Endometrium (tissue), 2 donors: ENCODE measurements around the gene CLPSL1.
"Not testable (repeated sequence)": the region's sequence is repeated elsewhere in the genome, so short reads cannot be mapped to it uniquely, and the experiment has no call there.

ENCODE experiments used
- FAIRE-seq: peaks from 2 replicates; lab custom pipeline; 2012; peaks lifted over from hg19 to GRCh38; lab: Jason Lieb, UNC
- donor health status: control.
- donor health status: control.

CLPSL1 gene

DNA sequence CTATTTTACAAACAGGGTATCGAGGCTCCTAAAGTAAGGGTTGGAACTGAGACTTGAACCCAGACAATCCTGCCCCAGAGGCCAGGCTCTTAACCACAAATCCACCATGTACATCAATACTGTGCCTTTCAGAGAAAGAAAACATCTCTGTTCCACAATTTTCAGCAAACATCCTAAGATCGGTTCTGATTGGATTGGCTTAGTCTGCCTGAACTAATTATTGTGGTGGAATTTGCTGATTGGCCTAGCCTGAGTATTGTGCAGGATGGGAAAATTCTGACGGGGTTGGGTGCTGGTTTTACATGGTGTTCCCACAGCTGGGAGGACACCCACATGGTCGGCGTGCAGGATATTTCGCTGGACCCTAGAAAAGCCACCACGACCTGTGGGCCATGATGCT is at the start of gene CLPSL1:
Gene CLPSL1 (plus strand): TSS at position 301 of the 400 bp plus-strand sequence. CDS start 92 bp downstream, at position 393.
- FAIRE-seq = no peak

DNA sequence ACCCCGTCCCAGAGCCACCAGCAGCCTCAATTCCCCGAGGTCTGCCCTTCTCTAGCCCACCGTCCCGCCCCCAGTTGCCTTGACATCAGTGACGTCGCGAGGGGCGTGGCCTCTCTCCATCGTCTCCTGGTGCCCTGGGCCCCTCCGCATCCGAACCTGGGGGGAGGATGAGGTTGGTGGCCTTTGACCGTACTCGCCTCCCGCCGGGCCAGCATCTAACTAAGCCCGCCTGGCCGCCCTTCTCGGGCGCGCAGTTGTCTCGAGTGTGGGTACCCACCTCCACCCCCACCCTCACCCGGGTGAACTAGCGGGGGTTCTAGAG is 49.4 kb upstream of the CLPSL1 start:
- no peak for FAIRE-seq

- no peak for FAIRE-seq
Measured at GRCh38 chr6:35731736-35732532, 48.9 kb upstream of the CLPSL1 start.

DNA sequence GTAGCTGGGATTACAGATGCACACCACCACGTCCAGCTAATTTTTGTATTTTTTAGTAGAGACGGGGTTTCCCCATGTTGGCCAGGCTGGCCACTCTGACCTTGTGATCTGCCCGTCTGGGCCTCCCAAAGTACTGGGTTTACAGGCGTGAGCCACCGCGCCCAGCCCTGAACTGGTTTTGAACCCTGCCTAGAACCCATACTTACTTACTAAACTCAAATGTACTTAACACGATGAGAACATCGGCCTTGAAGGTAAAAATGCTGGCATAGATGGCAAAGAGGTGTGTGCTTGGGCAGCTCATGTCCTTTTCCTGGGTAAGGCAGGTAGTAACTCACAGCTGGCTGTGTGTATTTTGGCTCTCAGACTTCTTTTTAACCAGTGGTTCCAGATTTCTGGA is 47.2 kb upstream of the CLPSL1 start:
- FAIRE-seq = no peak

- not testable (repeated sequence) for FAIRE-seq
Measured at GRCh38 chr6:35734319-35734718, 46.5 kb upstream of the CLPSL1 start.

GRCh38 chr6:35735452-35735851 is 45.4 kb upstream of the CLPSL1 start:
- no peak for FAIRE-seq

DNA sequence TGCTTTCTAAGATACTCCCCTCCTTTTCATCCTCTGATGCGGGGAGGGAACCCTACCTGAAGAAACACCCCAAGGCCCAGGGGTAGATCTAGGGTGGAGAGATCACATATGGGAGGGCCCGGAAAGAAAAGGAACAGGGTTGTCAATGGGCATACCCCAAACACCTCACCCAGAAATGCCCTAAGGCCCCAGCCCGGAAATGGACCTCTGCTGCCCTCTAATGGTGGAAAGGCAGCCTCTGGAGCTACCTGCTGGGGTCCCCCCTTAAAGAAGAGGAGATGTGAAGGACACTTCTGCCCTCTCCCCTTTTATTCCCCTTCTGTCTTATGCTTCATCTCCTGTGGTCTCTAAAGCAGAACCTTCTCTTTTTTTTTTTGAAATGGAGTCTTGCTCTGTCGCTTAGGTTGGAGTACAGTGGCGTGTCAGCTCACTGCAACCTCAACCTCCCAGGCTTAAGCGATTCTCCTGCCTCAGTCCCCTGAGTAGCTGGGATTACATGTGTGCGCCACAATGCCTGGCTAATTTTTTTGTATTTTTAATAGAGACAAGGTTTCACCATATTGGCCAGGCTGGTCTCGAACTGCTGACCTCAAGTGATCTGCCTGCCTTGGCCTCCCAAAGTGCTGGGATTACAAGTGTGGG is 44.4 kb upstream of the CLPSL1 start:
- no peak for FAIRE-seq

DNA sequence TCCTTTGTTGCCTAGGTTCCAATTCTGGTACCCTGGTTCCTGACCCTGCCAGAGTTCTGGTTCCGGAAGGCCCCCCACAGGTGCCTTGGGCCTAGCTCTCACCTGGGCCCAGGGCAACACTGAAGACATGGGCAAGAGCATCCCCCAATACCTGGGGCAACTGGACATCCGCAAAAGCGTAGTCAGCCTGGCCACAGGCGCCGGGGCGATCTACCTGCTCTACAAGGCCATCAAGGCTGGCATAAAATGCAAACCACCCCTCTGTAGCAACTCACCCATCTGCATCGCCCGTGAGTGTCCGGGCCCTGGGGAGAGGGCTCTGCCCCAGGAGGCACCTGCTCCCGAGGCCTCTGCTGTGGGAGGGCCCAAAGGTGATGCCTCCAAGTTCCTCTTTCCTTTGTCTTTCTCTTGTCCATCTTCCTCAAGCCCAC is 43.8 kb upstream of the CLPSL1 start, which contains the start of gene ARMC12:
Gene ARMC12 (plus strand): TSS at position 51 of the 431 bp plus-strand sequence. CDS start 77 bp downstream, at position 128.
- no peak for FAIRE-seq

GRCh38 chr6:35737413-35738211 is 43.2 kb upstream of the CLPSL1 start:
- FAIRE-seq = peak; percentile 50

GRCh38 chr6:35739645-35740524 is 40.9 kb upstream of the CLPSL1 start:
- FAIRE-seq = no peak

DNA sequence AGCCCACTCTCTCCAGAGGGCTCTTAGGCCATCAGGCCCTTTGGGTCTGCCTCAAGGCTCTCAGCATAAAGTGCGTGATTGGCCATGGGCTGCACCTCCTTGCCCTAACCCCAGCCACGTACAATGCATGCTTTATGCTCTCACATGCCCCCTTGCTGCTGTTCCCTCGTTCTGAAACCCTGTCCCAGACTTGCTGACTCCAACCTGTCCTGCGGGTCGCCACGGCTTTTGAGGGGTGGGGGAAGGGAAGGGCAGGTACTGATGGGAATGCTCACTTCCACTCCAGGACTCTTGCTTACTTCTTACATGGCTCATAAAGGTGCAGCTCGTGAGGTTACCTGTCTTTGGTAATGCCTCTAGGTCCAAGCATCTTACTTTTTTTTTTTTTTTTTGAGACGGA is 38.0 kb upstream of the CLPSL1 start:
- no peak for FAIRE-seq

GRCh38 chr6:35745509-35745908 is 35.3 kb upstream of the CLPSL1 start:
- FAIRE-seq = no peak

- no peak for FAIRE-seq
Measured at GRCh38 chr6:35746516-35746915, 34.3 kb upstream of the CLPSL1 start.

- no peak for FAIRE-seq
Measured at GRCh38 chr6:35747877-35748276, 32.9 kb upstream of the CLPSL1 start.

DNA sequence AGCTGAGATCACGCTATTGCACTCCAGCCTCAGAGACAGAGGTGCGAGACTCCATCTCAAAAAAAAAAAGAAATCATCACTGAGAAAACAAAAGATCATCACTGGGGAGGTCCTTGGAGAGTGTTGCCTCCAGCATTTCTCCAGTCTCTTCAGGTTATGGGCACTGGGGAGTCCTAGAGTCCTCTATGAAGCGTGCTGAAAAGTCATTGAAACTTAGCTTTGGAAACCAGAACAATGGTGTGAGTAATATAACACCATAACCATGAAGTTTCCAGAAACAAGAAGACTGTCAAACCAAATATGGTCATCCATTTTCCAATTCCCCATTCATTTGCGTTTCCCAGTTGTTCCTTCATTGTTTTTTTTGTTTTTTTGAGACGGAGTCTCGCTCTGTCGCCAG is 30.3 kb upstream of the CLPSL1 start:
- no peak for FAIRE-seq

DNA sequence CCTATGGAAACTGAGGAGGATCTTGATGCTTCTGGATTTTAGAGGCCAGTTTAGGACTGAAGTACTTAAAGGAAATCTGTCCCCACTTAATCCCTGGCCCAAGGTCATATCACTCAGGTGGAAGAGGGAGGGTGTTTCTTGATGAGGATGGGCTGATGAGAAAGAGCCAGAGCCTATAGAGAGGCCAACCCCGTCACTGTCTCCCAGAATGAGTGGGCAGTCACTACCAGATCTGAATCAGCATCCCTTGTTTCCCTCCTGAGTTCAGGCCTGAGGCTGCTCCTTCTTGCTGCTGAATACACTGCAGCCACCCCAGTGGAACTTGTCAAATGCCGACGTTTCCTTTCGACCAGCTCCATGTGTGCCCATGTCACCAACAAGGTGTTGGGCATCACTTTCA is 29.2 kb upstream of the CLPSL1 start:
- FAIRE-seq = no peak

GRCh38 chr6:35752330-35752729 is 28.5 kb upstream of the CLPSL1 start:
- no peak for FAIRE-seq

DNA sequence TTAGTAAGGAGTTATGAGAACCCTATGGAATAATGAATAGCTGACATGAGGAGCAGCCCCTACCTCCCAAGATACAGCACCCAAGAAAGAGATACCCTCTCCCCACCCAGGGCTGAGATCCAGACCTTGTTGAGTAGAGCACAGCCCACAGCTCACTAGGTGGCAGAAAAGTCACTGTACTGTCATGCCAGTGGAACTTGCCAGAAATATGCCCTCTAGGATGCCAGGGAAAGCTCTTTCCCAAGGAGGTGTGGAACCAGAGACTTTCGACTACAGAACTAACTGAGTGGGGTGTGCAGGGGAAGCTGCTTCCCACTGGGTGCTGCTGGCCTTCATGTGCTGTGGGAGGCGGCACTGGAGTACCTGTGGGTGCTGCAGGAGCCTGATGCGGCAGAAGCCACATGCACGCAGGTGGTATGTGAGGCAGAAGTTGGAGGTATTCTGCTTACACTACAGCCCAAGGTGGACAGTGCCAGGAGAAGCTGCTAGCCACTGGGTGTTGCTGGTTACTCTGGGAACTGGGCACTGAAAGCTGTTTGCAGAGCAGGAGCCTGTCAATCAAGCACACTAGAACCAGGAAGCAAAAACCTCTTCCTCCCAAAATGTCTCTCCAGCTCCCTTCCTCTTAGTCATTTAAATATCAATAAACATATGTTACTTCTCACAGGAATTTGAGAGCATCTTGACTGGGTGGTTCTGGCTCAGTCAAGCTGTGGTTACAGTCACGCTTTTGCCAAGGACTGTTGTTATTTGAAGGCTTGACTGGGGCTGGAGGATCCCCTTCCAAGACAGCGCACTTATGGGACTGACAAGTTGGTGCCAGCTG is 26.2 kb upstream of the CLPSL1 start:
- FAIRE-seq = no peak

GRCh38 chr6:35755278-35755924 is 25.4 kb upstream of the CLPSL1 start:
- no peak for FAIRE-seq

- FAIRE-seq = no peak
Measured at GRCh38 chr6:35757456-35758123, 23.2 kb upstream of the CLPSL1 start.
